ENCODE measurements around the gene TMEM45B. TPM values are rescaled to one million over a fixed set of nuclear protein-coding genes. Genes with fewer than 3 reads are reported as not detected.
"Not testable (repeated sequence)": the region's sequence is repeated elsewhere in the genome, so short reads cannot be mapped to it uniquely, and the experiment has no call there.

Gene TMEM45B
- total RNA-seq, 6 experiments from 2014 or later, result 10.0 to 126 (median 18.6) TPM

DNA sequence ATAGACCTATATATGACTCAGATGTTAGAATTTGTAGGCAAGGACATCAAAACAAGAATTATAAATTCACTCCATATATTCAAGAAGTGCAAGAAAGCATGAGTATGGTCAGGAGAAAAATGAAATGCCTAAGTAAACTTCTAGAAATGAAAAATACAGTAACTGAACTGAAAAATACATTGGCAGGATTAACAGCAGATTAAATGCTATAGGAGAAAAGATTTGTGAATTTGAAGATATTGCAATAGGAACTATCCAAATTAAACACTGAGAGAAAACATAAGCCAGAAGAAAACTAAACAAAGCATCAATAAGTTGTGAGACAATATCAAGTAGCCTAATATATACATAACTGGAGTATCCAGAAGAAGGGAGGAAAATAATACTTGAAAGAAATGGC, 46.6 kb upstream of the TMEM45B start:
- TF ChIP-seq, protein P1, sequence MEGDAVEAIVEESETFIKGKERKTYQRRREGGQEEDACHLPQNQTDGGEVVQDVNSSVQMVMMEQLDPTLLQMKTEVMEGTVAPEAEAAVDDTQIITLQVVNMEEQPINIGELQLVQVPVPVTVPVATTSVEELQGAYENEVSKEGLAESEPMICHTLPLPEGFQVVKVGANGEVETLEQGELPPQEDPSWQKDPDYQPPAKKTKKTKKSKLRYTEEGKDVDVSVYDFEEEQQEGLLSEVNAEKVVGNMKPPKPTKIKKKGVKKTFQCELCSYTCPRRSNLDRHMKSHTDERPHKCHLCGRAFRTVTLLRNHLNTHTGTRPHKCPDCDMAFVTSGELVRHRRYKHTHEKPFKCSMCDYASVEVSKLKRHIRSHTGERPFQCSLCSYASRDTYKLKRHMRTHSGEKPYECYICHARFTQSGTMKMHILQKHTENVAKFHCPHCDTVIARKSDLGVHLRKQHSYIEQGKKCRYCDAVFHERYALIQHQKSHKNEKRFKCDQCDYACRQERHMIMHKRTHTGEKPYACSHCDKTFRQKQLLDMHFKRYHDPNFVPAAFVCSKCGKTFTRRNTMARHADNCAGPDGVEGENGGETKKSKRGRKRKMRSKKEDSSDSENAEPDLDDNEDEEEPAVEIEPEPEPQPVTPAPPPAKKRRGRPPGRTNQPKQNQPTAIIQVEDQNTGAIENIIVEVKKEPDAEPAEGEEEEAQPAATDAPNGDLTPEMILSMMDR (IDR thresholded peaks at IDR 0.05), result no peak
- TF ChIP-seq POLR2A (IDR thresholded peaks at IDR 0.05), result no peak
- H3K4me1 ChIP-seq, result peaks cover 0 to 17% (median 4%) of the 10 kb centered on the region in 4 donors
- DNase-seq, result no peak
- H3K36me3 ChIP-seq, result no peaks in the 10 kb centered on the region
- no peak overlapping the region for H3K4me3 ChIP-seq
- ATAC-seq, result no peak
- no peaks in the 10 kb centered on the region for H3K9me3 ChIP-seq
- H3K27me3 ChIP-seq, result no peaks in the 10 kb centered on the region
- intact Hi-C loops (cut with DNase I), result no loop called here
- peak overlapping the region in 2 of 3 donors; percentile 53 to 73 for H3K27ac ChIP-seq

DNA sequence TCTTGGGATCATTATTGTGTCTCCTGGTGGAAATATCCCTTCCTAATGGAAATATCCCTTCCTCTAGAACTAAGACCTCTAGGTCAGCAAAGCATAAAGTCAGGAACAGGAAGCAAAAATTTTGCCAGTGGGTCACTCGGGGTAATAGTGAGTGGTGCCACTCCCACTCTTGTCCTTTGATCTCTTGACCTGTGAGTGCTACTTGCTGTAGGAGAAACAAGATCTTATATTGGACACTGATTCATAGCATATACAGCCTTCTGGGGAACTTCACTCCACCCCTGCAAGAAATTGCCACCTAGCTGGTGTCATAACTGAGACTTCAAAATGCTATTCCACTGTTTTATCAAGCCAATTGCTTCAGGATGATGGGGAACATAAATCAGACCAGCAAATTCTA, 44.7 kb upstream of the TMEM45B start:
- WGBS (ENCODE audit: insufficient coverage, low coverage, low lambda C conversion rate, missing lambda C conversion rate), result 0% methylated on average over 1 of the region's 1 CpG
- intact Hi-C loops (cut with DNase I), result no loop called here
- no peak for DNase-seq
- H3K9me3 ChIP-seq, result no peaks in the 10 kb centered on the region
- ATAC-seq, result no peak
- H3K27ac ChIP-seq, result no peak overlapping the region
- H3K4me1 ChIP-seq, result peaks cover 0 to 17% (median 4%) of the 10 kb centered on the region in 4 donors
- TF ChIP-seq, protein P1 (IDR thresholded peaks at IDR 0.05), result no peak
- TF ChIP-seq POLR2A (IDR thresholded peaks at IDR 0.05), result no peak
- H3K27me3 ChIP-seq, result no peaks in the 10 kb centered on the region
- H3K4me3 ChIP-seq, result no peak overlapping the region
- H3K36me3 ChIP-seq, result no peaks in the 10 kb centered on the region

DNA sequence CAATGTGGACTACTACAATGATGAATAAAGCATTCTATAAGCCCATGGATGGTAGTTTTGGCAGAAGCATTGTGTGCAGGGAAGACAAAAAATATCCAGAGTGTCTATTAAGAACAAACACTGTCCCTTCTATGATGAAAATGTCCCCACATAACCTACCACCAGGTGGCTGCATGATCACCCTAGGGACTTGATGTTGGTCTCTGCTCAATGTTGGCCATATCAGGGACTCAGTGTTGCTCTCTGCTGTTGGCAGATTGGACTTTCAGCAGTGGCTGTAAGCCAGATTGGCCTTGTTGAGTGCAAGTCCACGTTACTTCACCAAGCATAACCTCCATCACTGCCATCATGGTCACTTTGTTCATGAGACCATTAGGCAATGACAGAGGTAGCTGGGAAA, 44.2 kb upstream of the TMEM45B start:
- intact Hi-C loops (cut with DNase I); H3K4me3 ChIP-seq; H3K36me3 ChIP-seq; H3K27me3 ChIP-seq; DNase-seq; H3K9me3 ChIP-seq; H3K27ac ChIP-seq: not testable (repeated sequence)
- WGBS (ENCODE audit: insufficient coverage, low coverage, low lambda C conversion rate, missing lambda C conversion rate), result no CpG with 5 or more reads among the region's 1 CpG
- peak; percentile 14 to 45 (median 38) for ATAC-seq
- H3K4me1 ChIP-seq, result peaks cover 0 to 17% (median 4%) of the 10 kb centered on the region in 4 donors
- TF ChIP-seq, protein P1 (IDR thresholded peaks at IDR 0.05), result peak in 1 of 4 donors; percentile 5

DNA sequence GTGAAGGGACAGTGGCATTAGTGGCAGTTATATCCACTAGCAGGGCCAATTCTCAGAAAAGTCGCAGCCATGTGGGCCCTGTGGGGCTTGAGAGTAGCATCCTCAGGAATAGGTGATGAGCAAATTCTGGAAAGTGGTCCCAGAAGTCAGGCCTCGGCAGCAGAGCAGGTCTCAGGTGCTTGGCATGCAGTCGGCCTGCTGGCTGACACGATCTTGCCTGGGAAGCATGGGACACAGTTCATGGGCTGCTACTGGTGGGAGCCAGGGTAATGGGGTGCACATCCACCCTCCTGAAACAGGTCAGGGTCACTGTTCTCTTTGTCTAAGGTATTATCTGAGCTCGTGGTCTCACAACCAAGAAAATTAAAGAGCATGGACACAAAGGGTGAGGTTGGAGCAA, 36.8 kb upstream of the TMEM45B start:
- DNase-seq (no peak), ATAC-seq (no peak)
- Histone ChIP-seq H3K27me3 (no peaks in the 10 kb centered on the region), H3K36me3 (no peaks in the 10 kb centered on the region), H3K27ac (no peak overlapping the region), H3K9me3 (no peaks in the 10 kb centered on the region), H3K4me3 (no peak overlapping the region), H3K4me1 (no peaks in the 10 kb centered on the region)
- intact Hi-C loops (cut with DNase I), result no loop called here
- TF ChIP-seq POLR2A (IDR thresholded peaks at IDR 0.05), result no peak
- 66% methylated on average over 3 of the region's 5 CpGs for WGBS (ENCODE audit: insufficient coverage, low coverage, low lambda C conversion rate, missing lambda C conversion rate)

DNA sequence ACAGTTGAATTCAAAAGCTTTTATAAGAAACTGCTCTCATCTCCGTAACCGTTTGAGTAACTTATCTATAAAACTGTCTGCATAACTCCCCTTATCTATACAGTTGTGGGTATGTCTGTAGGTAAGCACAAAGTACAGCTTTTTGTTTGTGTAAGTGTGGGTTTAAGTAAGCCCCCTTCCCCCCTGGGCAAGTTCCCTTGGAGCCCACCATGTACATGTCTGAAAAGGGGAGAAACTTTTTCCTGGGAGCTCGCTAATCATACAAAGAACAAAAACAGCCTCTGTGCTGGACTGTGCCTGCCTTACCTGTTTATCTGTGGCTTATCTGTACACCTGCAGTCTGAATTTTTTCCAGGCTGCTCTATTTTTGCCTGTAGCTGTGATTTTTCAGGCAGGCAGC, 36.3 kb upstream of the TMEM45B start:
- TF ChIP-seq, protein P1 (IDR thresholded peaks at IDR 0.05), result no peak
- no peak for TF ChIP-seq POLR2A (IDR thresholded peaks at IDR 0.05)
- H3K4me3 ChIP-seq, result no peak overlapping the region
- WGBS (ENCODE audit: insufficient coverage, low coverage, low lambda C conversion rate, missing lambda C conversion rate), result 70% methylated on average over 3 of the region's 3 CpGs
- ATAC-seq (no peak), DNase-seq (no peak)
- no peaks in the 10 kb centered on the region for H3K9me3 ChIP-seq
- no peaks in the 10 kb centered on the region for H3K4me1 ChIP-seq
- no peaks in the 10 kb centered on the region for H3K27me3 ChIP-seq
- intact Hi-C loops (cut with DNase I), result no loop called here
- H3K36me3 ChIP-seq, result no peaks in the 10 kb centered on the region
- H3K27ac ChIP-seq, result no peak overlapping the region
